C4-2B (cell line): ENCODE measurements around the gene SLC17A8.

Experiments used
- H3K27ac ChIP-seq: fragments of 450-650 bp; 2 replicates; pipeline ENCODE4 v1.5.1; 2017
- ZFX ChIP-seq: fragments of 450-650 bp; IDR thresholded peaks from 2 replicates; pipeline ENCODE4 v1.6.1; 2017
- TF ChIP-seq, protein P1 (sequence below): fragments of 450-650 bp; conservative IDR thresholded peaks from 2 replicates; pipeline ENCODE4 v1.5.1; 2017; ENCODE audit warnings: mild to moderate bottlenecking

The SLC17A8 gene

GRCh38 chr12:100442403-100442802 is 85.5 kb downstream of the SLC17A8 start:
- TF ChIP-seq, protein P1, sequence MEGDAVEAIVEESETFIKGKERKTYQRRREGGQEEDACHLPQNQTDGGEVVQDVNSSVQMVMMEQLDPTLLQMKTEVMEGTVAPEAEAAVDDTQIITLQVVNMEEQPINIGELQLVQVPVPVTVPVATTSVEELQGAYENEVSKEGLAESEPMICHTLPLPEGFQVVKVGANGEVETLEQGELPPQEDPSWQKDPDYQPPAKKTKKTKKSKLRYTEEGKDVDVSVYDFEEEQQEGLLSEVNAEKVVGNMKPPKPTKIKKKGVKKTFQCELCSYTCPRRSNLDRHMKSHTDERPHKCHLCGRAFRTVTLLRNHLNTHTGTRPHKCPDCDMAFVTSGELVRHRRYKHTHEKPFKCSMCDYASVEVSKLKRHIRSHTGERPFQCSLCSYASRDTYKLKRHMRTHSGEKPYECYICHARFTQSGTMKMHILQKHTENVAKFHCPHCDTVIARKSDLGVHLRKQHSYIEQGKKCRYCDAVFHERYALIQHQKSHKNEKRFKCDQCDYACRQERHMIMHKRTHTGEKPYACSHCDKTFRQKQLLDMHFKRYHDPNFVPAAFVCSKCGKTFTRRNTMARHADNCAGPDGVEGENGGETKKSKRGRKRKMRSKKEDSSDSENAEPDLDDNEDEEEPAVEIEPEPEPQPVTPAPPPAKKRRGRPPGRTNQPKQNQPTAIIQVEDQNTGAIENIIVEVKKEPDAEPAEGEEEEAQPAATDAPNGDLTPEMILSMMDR: no peak
- no peak for TF ChIP-seq ZFX
- H3K27ac ChIP-seq: no peak overlapping the region

GRCh38 chr12:100443434-100443833 is 86.6 kb downstream of the SLC17A8 start:
- TF ChIP-seq, protein P1: no peak
- TF ChIP-seq ZFX: no peak
- H3K27ac ChIP-seq: no peak overlapping the region

DNA sequence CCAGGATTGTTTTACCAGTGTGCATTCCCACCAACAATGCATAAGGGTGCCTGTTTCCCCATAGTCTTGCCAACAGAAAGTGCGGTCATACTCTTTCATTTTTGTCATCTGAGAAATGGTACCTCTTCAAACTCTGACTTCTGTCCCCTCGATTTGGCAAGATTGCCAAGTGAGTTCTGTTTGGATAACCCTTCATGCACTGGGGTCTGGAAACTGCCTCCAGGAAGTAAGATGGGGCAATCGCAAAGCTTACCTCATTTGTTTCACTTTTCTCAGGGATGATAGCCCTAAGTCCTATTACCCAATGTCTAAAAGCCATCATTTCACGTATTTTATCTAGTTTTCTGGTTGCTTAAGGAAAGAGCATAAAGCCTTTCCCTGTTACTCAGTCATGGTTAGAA is 88.2 kb downstream of the SLC17A8 start:
- no peak overlapping the region for H3K27ac ChIP-seq
- no peak for TF ChIP-seq ZFX
- TF ChIP-seq, protein P1: no peak

DNA sequence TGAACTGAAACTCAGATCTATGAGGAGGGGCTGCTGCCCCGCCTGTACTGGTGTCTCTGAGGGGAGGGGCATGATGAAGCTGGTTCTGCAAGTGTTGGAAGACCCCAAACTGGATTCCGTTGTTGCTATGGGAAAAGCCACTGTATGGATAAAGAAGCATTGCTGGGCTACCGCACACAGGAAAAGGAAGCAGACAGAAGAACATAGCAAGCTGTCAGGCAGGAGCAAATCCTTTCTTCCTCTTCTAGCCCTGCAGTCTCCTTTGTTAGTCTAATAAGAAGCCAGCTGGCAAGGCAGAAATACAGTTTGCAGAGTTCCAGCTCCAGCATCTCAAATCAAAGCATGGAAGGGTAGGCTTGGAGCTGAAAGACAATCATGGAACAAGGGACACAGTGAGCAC is 90.5 kb downstream of the SLC17A8 start:
- no peak for TF ChIP-seq ZFX
- TF ChIP-seq, protein P1: no peak
- no peak overlapping the region for H3K27ac ChIP-seq

- H3K27ac ChIP-seq: no peak overlapping the region
- TF ChIP-seq, protein P1: no peak
- no peak for TF ChIP-seq ZFX
Observed at GRCh38 chr12:100448656-100449055, 91.8 kb downstream of the SLC17A8 start.

- TF ChIP-seq ZFX: no peak
- TF ChIP-seq, protein P1: no peak
Observed at GRCh38 chr12:100450735-100451134, 93.9 kb downstream of the SLC17A8 start.

DNA sequence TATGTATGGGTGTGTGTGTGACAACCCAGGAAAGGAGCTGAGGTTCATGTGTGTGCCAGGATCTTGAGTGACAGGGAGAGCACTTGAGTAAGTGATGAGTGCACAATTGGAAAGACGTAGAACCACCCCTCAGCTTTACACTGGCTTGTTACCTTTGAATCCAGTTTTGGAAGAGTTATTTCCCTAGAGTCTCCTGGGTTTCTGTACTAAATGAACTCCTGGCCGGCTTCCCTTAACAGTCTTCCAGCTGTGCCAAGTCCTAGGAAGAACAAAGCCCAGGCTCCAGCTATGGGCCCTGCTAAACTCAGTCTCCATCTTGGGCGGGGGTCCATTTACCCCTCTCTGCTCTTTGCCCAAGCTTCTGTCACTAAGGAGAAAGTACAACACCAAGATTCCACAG is 97.1 kb downstream of the SLC17A8 start:
- H3K27ac ChIP-seq: no peak overlapping the region
- TF ChIP-seq, protein P1: no peak
- TF ChIP-seq ZFX: no peak

More at GRCh38 chr12:100450735-100451134, 93.9 kb downstream of the SLC17A8 start:
- no peak overlapping the region for H3K27ac ChIP-seq
